Neural cell (in vitro differentiated cells): ENCODE results near the gene CCNL2. TPM values are rescaled to one million over a fixed set of nuclear protein-coding genes. Genes with fewer than 3 reads are reported as not detected.

ENCODE experiments used
- H2AFZ ChIP-seq: fragments of 200-600, 300-800 bp; sonication (generic), shearing (Covaris generic); 2 replicates; pipeline ENCODE4 v1.6.0; 2014; ENCODE audit warnings: low read depth, mild to moderate bottlenecking, antibody characterized with exemption, low read length, moderate library complexity
- H3F3A ChIP-seq: fragments of 200-600 bp; shearing (Covaris generic); 2 replicates; pipeline ENCODE4 v1.6.1; 2016; ENCODE audit warnings: mild to moderate bottlenecking, moderate library complexity, mixed read lengths, antibody characterized with exemption, low read length; ENCODE audit not compliant: insufficient read depth, poor library complexity, severe bottlenecking
- H3K27ac ChIP-seq: fragments of 200-600, 300-800 bp; sonication (generic), shearing (Covaris generic); 2 replicates; pipeline ENCODE4 v1.5.1; 2014; ENCODE audit warnings: mild to moderate bottlenecking, low read length, moderate library complexity
- H3K27me3 ChIP-seq: fragments of 300-800, 200-600 bp; sonication (generic), shearing (Covaris generic); 2 replicates; pipeline ENCODE4 v1.6.0; 2014; ENCODE audit warnings: mild to moderate bottlenecking, low read depth, low read length, moderate library complexity; ENCODE audit not compliant: insufficient read depth
- H3K36me3 ChIP-seq: fragments of 300-800, 200-600 bp; sonication (generic), shearing (Covaris generic); 2 replicates; pipeline ENCODE4 v1.5.1; 2014; ENCODE audit warnings: mild to moderate bottlenecking, antibody characterized with exemption, low read length, moderate library complexity; ENCODE audit not compliant: insufficient read depth
- H3K4me2 ChIP-seq: fragments of 300-800, 200-600 bp; sonication (generic), shearing (Covaris generic); 2 replicates; pipeline ENCODE4 v1.6.0; 2014; ENCODE audit warnings: mild to moderate bottlenecking, low read length
- H3K4me3 ChIP-seq: fragments of 300-800, 200-600 bp; sonication (generic), shearing (Covaris generic); 2 replicates; pipeline ENCODE4 v1.5.1; 2014; ENCODE audit warnings: mild to moderate bottlenecking, low read length, moderate library complexity
- H3K79me2 ChIP-seq: fragments of 200-600 bp; shearing (Covaris generic); replicated peaks from 2 replicates; pipeline ENCODE4 v1.6.0; 2014; ENCODE audit warnings: mild to moderate bottlenecking, low read length, moderate library complexity; ENCODE audit not compliant: insufficient read depth
- H3K9ac ChIP-seq: fragments of 300-800, 200-600 bp; sonication (generic), shearing (Covaris generic); 2 replicates; pipeline ENCODE4 v1.6.1; 2016; ENCODE audit warnings: mild to moderate bottlenecking, low read length, mixed read lengths
- H3K9me2 ChIP-seq: fragments of 200-600 bp; shearing (Covaris generic); 2 replicates; pipeline ENCODE4 v1.6.1; 2016; ENCODE audit warnings: mild to moderate bottlenecking, low read length, mixed read lengths; ENCODE audit not compliant: insufficient read depth
- H3K9me3 ChIP-seq: fragments of 200-600, 300-800 bp; sonication (generic), shearing (Covaris generic); 2 replicates; pipeline ENCODE4 v1.6.1; 2016; ENCODE audit warnings: mild to moderate bottlenecking, mixed run types, low read length, moderate library complexity, mixed read lengths
- H4K20me1 ChIP-seq: fragments of 200-600 bp; shearing (Covaris generic); 2 replicates; pipeline ENCODE4 v1.6.1; 2016; ENCODE audit warnings: mild to moderate bottlenecking, mixed run types; ENCODE audit not compliant: insufficient read depth
- CTCF ChIP-seq: fragments of 450-650 bp; IDR thresholded peaks from 2 replicates; pipeline ENCODE4 v1.5.1; 2014; ENCODE audit warnings: antibody characterized with exemption, mild to moderate bottlenecking, moderate library complexity; ENCODE audit not compliant: poor library complexity, severe bottlenecking
- EP300 ChIP-seq: fragments of 450-650 bp; conservative IDR thresholded peaks from 2 replicates; pipeline ENCODE4 v1.6.1; 2014; ENCODE audit warnings: antibody characterized with exemption, mild to moderate bottlenecking, moderate library complexity; ENCODE audit not compliant: poor library complexity, severe bottlenecking
- EZH2 ChIP-seq: fragments of 200-600, 300-800 bp; shearing (Covaris generic), sonication (generic); IDR thresholded peaks from 2 replicates; pipeline ENCODE4 v1.6.1; 2014; ENCODE audit warnings: antibody characterized with exemption, low read length, borderline replicate concordance, mild to moderate bottlenecking; ENCODE audit not compliant: insufficient read depth, poor library complexity, severe bottlenecking
- MXI1 ChIP-seq: fragments of 450-650 bp; conservative IDR thresholded peaks from 2 replicates; pipeline ENCODE4 v1.6.1; 2014; ENCODE audit warnings: antibody characterized with exemption, mild to moderate bottlenecking; ENCODE audit not compliant: poor library complexity, severe bottlenecking
- POLR2AphosphoS5 ChIP-seq: IDR thresholded peaks from 2 replicates; pipeline ENCODE4 v1.6.1; 2012
- RAD21 ChIP-seq: fragments of 450-650 bp; conservative IDR thresholded peaks from 2 replicates; pipeline ENCODE4 v1.6.1; 2014; ENCODE audit warnings: antibody characterized with exemption, mild to moderate bottlenecking, moderate library complexity
- REST ChIP-seq: IDR thresholded peaks from 2 replicates; pipeline ENCODE4 v1.6.1; 2012; ENCODE audit warnings: borderline replicate concordance
- SMC3 ChIP-seq: fragments of 450-650 bp; conservative IDR thresholded peaks from 2 replicates; pipeline ENCODE4 v1.6.1; 2014; ENCODE audit warnings: antibody characterized with exemption, mild to moderate bottlenecking, moderate library complexity; ENCODE audit not compliant: poor library complexity
- TAF1 ChIP-seq: IDR thresholded peaks from 2 replicates; pipeline ENCODE4 v1.6.1; 2012; ENCODE audit warnings: low read depth
- polyA plus RNA-seq: library from polyadenylated mRNA; depleted of rRNA; stranded (reverse); fragments of >200 nt; gene quantifications from 2 replicates; pipeline ENCODE4 v1.2.3, GENCODE V29; 2014

CCNL2 gene
- polyA plus RNA-seq, 1 donor from 2014 or later: 696 TPM

GRCh38 chr1:1395166-1395565 lies 4.0 kb downstream of the CCNL2 start:
- Histone ChIP-seq H3K27me3 (no peaks in the 10 kb centered on the region), H3K9me3 (no peaks in the 10 kb centered on the region), H3K36me3 (no peaks in the 10 kb centered on the region), H3K27ac (no peak overlapping the region), H3K79me2 (peaks cover 30% of the 10 kb centered on the region), H3K4me3 (no peak overlapping the region), H3K4me2 (no peak overlapping the region), H3K9ac (no peak overlapping the region), H4K20me1 (no peaks in the 10 kb centered on the region), H3K9me2 (no peaks in the 10 kb centered on the region), H2AFZ (no peak overlapping the region), H3F3A (no peaks in the 10 kb centered on the region)
- TF ChIP-seq RAD21 (no peak), TAF1 (no peak), MXI1 (no peak), EP300 (no peak), CTCF (no peak), REST (no peak), SMC3 (no peak), EZH2 (no peak), POLR2AphosphoS5 (no peak)

GRCh38 chr1:1394116-1394515 lies 5.0 kb downstream of the CCNL2 start:
- Histone ChIP-seq H3K4me3 (no peak overlapping the region), H3K9ac (no peak overlapping the region), H3K27me3 (no peaks in the 10 kb centered on the region), H3F3A (no peaks in the 10 kb centered on the region), H3K36me3 (no peaks in the 10 kb centered on the region), H3K79me2 (peaks cover 25% of the 10 kb centered on the region), H3K9me3 (no peaks in the 10 kb centered on the region), H4K20me1 (no peaks in the 10 kb centered on the region), H3K9me2 (no peaks in the 10 kb centered on the region), H3K27ac (no peak overlapping the region), H2AFZ (no peak overlapping the region), H3K4me2 (no peak overlapping the region)
- TF ChIP-seq RAD21 (no peak), REST (no peak), TAF1 (no peak), EP300 (no peak), CTCF (no peak), EZH2 (no peak), SMC3 (no peak), POLR2AphosphoS5 (no peak), MXI1 (no peak)
